Neuron (in vitro differentiated cells): ENCODE data around the gene SMPDL3B.

Experiments used
- H2AFZ ChIP-seq: one replicate; pipeline ENCODE4 v1.6.1; 2013; ENCODE audit warnings: low read depth, mild to moderate bottlenecking, inconsistent platforms, low read length, moderate library complexity
- H3K27me3 ChIP-seq: one replicate; pipeline ENCODE4 v1.6.1; 2013; ENCODE audit warnings: low read length; ENCODE audit not compliant: insufficient read depth
- H3K36me3 ChIP-seq: one replicate; pipeline ENCODE4 v1.6.1; 2013; ENCODE audit warnings: low read length; ENCODE audit not compliant: insufficient read depth
- H3K4me1 ChIP-seq: one replicate; pipeline ENCODE4 v1.6.1; 2013; ENCODE audit warnings: low read length; ENCODE audit not compliant: insufficient read depth
- H3K4me3 ChIP-seq: 2 replicates; pipeline ENCODE4 v1.5.1; 2013; ENCODE audit warnings: mild to moderate bottlenecking, low read length, moderate library complexity
- H3K9me3 ChIP-seq: one replicate; pipeline ENCODE4 v1.6.1; 2013; ENCODE audit warnings: low read length

The SMPDL3B gene, protein sequence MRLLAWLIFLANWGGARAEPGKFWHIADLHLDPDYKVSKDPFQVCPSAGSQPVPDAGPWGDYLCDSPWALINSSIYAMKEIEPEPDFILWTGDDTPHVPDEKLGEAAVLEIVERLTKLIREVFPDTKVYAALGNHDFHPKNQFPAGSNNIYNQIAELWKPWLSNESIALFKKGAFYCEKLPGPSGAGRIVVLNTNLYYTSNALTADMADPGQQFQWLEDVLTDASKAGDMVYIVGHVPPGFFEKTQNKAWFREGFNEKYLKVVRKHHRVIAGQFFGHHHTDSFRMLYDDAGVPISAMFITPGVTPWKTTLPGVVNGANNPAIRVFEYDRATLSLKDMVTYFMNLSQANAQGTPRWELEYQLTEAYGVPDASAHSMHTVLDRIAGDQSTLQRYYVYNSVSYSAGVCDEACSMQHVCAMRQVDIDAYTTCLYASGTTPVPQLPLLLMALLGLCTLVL

DNA sequence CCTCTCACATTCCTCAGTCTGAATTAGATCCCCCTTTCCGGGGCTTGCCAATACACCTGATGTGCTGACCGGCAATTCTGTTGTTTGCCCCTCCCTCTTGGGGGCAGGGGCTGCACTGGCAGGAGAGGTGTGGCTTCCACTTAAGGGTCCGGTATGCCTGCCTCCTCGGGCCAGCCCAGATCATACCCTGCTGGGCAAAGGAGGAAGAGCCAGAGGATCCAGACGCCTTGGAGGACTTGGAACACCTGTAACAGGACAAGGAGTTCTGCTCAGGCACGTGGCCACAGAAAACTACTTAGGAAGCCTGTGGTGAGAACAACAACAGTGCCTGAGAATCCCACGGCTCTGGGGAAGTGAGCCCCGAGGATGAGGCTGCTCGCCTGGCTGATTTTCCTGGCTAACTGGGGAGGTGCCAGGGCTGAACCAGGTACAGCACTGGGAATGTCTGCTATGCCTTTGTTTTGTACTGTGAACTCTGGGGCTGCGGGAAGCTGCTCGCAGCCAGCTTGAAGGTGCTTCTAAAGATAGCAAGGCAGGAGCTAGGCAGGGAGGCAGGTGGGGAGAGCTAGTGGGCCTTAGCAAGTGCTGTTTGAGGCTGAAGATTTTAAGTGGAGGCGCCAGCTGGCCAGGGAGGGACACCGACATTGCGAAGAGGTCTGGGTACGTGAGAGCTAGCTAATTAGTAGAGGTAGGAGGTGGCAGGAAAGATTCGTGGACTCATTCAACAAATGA, at the start of gene SMPDL3B:
SMPDL3B (plus strand) TSS at position 183 of the 732 bp plus-strand sequence; CDS start at position 367, 184 bp downstream.
- peaks cover 24% of the 10 kb centered on the region for H3K27me3 ChIP-seq
- peak within 1 kb of the TSS; percentile 11 for H3K4me3 ChIP-seq
- H3K36me3 ChIP-seq = no peaks in the 10 kb centered on the region
- H2AFZ ChIP-seq = peak within 1 kb of the TSS; percentile 21
- H3K4me1 ChIP-seq = peaks cover 8% of the 10 kb centered on the region
- H3K9me3 ChIP-seq = no peaks in the 10 kb centered on the region

DNA sequence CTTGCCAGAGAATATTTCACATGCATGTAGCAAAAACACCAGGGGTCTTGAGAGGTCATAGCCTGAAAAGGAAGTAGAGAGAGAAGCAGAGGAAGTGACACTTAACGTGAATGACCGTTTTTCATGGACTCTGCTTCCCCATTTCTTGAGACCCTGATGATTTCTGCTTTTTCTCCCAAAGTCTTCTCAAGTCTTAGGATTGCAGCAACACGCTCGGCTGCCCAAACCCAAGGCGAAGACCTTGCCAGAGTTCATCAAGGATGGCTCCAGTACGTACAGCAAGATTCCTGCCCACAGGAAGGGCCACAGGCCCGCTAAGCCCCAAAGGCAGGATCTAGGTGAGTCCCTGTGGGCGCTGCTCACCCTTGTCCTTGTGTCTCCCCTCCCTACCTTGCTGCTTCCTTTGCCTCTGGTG, 49.7 kb upstream of the SMPDL3B start:
- Histone ChIP-seq H3K36me3 (peaks cover 14% of the 10 kb centered on the region), H3K4me3 (no peak overlapping the region), H3K9me3 (no peaks in the 10 kb centered on the region), H3K27me3 (no peaks in the 10 kb centered on the region), H2AFZ (no peak overlapping the region), H3K4me1 (no peaks in the 10 kb centered on the region)

DNA sequence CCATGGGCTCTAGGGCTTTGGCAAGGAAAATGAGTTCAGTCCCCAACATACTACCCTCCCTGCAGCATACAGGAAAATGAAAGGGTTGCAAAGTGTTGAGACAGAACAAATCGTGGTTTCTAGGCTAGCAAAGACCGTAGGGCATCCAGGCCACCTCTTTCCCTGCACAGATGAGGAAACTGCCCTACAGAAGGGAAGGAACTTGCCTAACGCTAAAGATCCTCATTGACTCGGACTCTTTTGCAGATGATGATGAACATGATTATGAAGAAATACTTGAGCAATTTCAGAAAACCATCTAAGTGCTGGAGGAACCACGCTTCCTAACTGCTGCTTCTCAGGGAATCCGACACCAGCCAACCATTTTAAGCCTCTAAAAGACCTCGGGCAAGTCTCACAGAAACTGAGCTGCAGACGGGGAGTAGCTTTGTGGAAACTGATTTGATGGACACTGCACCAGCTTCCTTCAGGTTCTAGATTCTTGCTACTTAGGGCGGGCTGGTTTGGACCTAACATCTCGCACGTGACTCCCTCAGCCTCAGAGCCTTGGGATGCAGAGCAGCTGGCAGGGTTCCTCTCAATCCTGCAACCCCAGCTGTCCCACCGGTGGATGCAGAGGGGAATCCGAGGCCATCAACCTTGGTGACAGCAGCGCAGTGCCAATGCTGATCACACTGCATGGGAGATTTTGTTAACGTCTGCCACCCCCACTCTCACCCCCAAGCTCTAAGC, 49.0 kb upstream of the SMPDL3B start:
- no peaks in the 10 kb centered on the region for H3K27me3 ChIP-seq
- H2AFZ ChIP-seq = no peak overlapping the region
- H3K4me1 ChIP-seq = no peaks in the 10 kb centered on the region
- H3K36me3 ChIP-seq = peaks cover 15% of the 10 kb centered on the region
- H3K9me3 ChIP-seq = no peaks in the 10 kb centered on the region
- H3K4me3 ChIP-seq = no peak overlapping the region

DNA sequence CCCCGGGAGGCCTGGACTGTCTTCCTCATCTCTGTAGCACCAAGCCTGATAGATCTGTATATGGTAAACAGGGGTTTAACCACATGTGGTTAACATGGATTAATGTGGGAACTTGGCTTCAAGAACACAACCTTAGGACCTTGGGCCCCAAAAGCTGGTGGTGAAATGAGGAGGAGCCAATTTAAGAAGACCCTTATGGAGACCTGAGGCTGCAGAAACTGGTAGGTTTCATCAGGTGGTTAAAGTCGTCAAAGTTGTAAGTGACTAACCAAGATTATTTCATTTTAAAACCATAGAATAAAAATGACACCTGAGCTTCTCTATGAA, 48.5 kb upstream of the SMPDL3B start:
- H2AFZ ChIP-seq = no peak overlapping the region
- H3K36me3 ChIP-seq = peaks cover 20% of the 10 kb centered on the region
- no peaks in the 10 kb centered on the region for H3K27me3 ChIP-seq

DNA sequence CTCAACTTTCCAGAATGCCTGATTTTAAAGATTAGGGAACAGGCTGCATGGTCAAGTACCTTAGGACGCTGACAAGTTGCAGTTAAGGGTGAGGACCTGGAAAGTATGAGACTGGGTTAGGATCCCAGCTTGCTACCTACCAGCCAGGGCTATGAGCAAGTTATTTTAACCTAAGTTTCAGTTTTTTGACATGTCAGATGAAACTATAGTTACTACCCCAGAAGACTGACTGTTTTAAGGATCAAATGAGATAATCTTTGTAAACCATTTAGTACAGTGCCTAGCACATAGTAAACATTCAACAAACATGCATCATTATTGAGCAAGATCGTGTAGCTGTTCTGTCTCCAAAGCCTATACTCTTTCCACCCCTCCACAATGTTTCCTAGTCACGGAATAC, 48.1 kb upstream of the SMPDL3B start:
- Histone ChIP-seq H3K9me3 (no peaks in the 10 kb centered on the region), H3K4me1 (no peaks in the 10 kb centered on the region), H3K27me3 (no peaks in the 10 kb centered on the region), H3K36me3 (peaks cover 25% of the 10 kb centered on the region), H3K4me3 (no peak overlapping the region), H2AFZ (no peak overlapping the region)

More for the DNA sequence above, 48.5 kb upstream of the SMPDL3B start:
- Histone ChIP-seq H3K4me1 (no peaks in the 10 kb centered on the region), H3K9me3 (no peaks in the 10 kb centered on the region), H3K4me3 (no peak overlapping the region)

DNA sequence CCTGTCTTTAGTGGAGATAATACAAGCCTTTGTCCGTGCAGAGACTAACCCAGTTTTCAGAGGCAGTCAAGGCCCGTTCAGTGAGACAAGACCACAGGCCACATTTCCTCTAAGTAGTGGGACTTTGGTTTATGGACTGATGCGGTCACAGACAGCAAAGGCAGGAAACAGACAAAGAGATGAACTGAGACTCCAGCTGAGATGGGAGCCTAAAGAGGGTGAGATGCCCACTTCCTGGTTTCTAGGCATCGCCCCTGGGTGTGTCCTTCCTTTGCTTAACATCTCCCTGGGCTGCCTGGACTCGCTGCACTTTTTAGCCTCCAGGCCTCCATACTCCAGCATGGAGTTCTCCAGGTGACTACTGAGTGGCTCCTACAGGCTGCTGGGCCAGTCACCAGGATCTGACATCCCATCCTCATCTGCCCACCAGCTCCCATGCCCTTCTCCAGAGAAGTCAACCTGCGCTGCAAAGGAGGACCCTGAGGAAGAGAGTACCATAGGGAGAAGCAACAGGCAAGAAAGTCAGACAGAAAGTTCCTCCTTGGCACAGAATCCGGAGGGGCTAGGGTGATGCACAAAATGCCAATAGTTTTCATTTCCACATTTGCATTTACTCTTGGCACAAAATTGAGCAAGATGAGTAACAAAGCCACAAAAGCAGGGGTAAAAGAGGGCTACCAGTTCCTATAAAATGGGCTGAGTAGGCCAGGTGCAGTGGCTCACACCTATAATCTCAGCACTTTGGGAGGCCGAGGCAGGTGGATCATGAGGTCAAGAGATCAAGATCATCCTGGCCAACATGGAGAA, 47.4 kb upstream of the SMPDL3B start:
- Histone ChIP-seq H3K9me3 (no peaks in the 10 kb centered on the region), H3K36me3 (peaks cover 32% of the 10 kb centered on the region), H3K4me3 (no peak overlapping the region), H3K27me3 (no peaks in the 10 kb centered on the region), H2AFZ (no peak overlapping the region), H3K4me1 (no peaks in the 10 kb centered on the region)

DNA sequence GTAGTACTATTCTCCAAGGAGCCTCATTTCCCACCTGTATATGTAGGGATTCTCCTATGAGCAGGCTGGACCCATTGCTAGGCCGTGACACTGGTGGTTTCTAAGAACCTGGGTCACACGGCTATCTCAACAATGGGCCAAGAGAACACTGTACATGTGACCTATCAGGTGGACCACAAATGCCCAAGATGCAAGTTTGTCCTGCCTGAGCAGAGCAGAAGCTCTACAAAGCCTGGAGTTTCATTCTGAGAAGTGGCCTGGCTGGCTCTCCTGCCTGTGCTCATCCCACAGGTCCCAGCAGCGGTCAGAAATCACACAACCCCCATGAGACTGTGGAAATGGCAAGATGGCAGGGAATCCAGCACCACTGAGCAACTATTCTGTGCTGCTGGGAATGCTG, 45.3 kb upstream of the SMPDL3B start:
- Histone ChIP-seq H2AFZ (no peak overlapping the region), H3K27me3 (no peaks in the 10 kb centered on the region), H3K9me3 (no peaks in the 10 kb centered on the region), H3K4me1 (peaks cover 1% of the 10 kb centered on the region), H3K36me3 (peaks cover 47% of the 10 kb centered on the region), H3K4me3 (no peak overlapping the region)

DNA sequence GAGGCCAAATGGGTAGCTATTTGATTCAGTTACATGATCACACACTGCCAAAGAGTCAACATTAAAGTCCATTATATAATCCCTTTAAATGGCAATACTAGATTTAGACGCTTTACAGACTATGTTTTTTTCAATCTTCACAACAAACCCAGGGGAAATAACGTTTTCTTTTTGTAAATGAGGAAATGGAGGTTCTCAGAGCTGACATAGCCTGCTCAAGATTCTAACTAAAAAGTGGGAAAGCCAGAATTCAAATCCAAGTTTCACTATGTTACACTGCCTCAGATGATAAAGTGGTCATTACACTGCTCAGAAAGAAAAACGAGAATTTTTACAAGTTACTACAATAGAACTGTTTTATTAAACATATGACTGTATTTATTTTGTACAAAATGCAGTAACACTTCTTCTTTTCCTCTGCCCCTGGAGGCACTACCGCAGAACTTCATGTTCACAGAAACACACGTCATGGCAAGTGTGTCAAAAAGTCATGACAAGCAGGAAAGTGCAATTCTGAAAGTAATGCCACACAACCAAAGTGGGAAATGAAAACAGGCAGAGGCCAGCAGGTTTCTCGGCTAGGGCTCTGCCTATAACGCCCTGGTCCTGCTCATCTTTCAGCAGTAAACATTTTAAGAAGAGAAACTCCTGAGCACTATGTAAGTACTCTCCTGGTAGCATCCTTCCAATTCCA, 43.5 kb upstream of the SMPDL3B start:
- H3K36me3 ChIP-seq = peaks cover 63% of the 10 kb centered on the region
- H3K9me3 ChIP-seq = no peaks in the 10 kb centered on the region
- peaks cover 5% of the 10 kb centered on the region for H3K4me1 ChIP-seq
- H3K4me3 ChIP-seq = no peak overlapping the region
- no peaks in the 10 kb centered on the region for H3K27me3 ChIP-seq
- H2AFZ ChIP-seq = no peak overlapping the region

DNA sequence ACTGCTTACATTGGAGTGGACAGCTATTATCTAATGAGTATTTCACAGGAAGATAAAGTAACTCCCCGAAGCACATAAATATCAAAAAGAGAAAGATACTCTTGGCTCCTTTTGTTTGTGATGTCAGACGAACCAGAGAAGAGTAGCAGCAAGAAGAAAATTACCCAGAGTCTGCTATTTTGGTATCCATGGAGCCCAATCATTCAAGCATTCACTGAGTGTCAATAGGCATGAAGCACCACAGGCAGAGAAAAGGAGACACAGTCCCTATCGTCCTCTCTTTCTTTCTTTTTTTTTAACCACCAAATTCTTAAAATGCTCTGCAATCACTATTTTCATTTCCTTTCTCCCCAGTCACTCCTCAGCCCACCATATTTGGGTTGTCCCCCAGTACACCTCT, 40.3 kb upstream of the SMPDL3B start:
- Histone ChIP-seq H3K27me3 (no peaks in the 10 kb centered on the region), H3K4me3 (no peak overlapping the region), H2AFZ (no peak overlapping the region), H3K9me3 (no peaks in the 10 kb centered on the region), H3K4me1 (peaks cover 5% of the 10 kb centered on the region), H3K36me3 (peaks cover 79% of the 10 kb centered on the region)

DNA sequence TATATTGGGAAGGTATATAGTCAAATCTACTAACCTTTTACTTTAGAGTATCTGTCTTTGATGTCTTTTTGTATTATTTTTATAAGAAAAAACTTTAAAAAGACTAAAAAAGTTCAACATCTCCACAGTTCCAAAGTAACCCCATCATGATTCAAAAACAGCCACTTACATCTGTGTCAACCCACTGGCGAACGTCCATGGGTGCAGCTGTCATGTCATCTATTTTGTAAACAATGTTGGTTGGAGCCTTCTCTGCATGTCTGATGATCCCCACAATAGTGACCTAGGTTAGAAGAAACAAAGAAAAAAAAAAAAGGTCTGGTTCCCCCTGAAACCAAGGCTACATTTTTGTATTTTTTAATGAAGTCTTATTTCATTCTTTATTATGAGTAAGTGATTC, 28.0 kb upstream of the SMPDL3B start:
- H2AFZ ChIP-seq = no peak overlapping the region
- H3K4me1 ChIP-seq = no peaks in the 10 kb centered on the region
- H3K27me3 ChIP-seq = no peaks in the 10 kb centered on the region
- H3K9me3 ChIP-seq = no peaks in the 10 kb centered on the region
- peaks cover 81% of the 10 kb centered on the region for H3K36me3 ChIP-seq
- no peak overlapping the region for H3K4me3 ChIP-seq

DNA sequence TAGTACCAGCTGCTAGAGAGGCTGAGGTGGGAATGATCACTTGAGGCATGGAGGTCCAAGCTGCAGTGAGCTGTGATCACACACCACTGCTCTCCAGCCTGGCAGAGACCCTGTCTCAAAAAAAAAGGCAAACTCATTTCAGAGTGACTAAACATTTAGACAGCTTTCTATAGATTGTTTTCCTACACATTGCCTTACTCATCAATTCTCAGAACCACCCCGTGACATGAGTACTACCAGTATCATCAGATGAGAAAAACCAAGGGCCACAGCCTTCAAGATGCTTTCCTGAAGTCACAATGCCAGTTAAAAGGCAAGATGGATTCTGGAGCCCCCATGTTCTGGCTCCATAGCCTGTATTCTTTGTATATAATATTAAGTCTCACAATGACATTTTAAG, 22.4 kb upstream of the SMPDL3B start:
- H3K4me3 ChIP-seq = no peak overlapping the region

DNA sequence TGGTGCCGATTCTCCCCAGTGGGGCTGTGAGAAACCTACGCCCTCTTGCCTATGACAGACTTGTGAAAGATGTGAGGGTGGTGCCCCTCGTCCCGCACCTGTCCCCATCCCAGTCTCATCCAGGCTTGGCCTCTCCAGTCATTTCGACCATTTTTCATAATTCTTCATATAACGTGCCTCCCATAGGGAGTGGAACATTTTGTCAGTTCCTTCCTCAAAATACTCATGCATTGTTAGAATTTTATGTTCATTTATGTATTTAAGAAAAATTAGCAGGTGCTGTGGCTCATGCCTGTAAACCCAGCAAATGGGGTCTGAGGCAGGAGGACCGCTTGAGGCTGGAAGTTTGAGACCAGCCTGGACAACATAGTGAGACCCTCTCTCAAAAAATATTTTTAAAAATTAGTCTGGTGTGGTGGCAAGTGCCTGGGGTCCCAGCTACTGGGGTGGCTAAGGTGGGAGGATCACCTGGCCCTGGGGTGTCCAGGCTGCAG, 19.7 kb upstream of the SMPDL3B start:
- H3K4me3 ChIP-seq = peak overlapping the region; percentile 3
- H3K27me3 ChIP-seq = no peaks in the 10 kb centered on the region
- H3K9me3 ChIP-seq = no peaks in the 10 kb centered on the region
- H3K36me3 ChIP-seq = peaks cover 18% of the 10 kb centered on the region
- H3K4me1 ChIP-seq = no peaks in the 10 kb centered on the region
- peak overlapping the region; percentile 27 for H2AFZ ChIP-seq

More for the DNA sequence above, 22.4 kb upstream of the SMPDL3B start:
- H3K9me3 ChIP-seq = no peaks in the 10 kb centered on the region
- no peaks in the 10 kb centered on the region for H3K4me1 ChIP-seq
- H3K36me3 ChIP-seq = peaks cover 40% of the 10 kb centered on the region
- H3K27me3 ChIP-seq = no peaks in the 10 kb centered on the region
- no peak overlapping the region for H2AFZ ChIP-seq
